Vagina (tissue), 2 donors: Measurements from ENCODE around the gene DHFR.

Experiments
- CTCF ChIP-seq, 3 experiments: fragments of 450-650 bp in 2 of 3; fragments of 200-600 bp in 1 of 3; sonication (generic) in 1 of 3; IDR thresholded peaks; one replicate each; pipeline ENCODE4 v1.5.1; 2017 to 2019; ENCODE audit warnings: antibody characterized with exemption in 3 of 3, mild to moderate bottlenecking in 2 of 3, moderate library complexity in 2 of 3
- POLR2AphosphoS5 ChIP-seq, 2 donors: sonication (generic); formaldehyde crosslinking; IDR thresholded peaks; one replicate each; pipeline ENCODE4 v1.9.0; 2017; ENCODE audit warnings: antibody characterized with exemption in 2 of 2, mild to moderate bottlenecking in 2 of 2, low read depth in 1 of 2; ENCODE audit not compliant: insufficient read depth in 1 of 2

DNA sequence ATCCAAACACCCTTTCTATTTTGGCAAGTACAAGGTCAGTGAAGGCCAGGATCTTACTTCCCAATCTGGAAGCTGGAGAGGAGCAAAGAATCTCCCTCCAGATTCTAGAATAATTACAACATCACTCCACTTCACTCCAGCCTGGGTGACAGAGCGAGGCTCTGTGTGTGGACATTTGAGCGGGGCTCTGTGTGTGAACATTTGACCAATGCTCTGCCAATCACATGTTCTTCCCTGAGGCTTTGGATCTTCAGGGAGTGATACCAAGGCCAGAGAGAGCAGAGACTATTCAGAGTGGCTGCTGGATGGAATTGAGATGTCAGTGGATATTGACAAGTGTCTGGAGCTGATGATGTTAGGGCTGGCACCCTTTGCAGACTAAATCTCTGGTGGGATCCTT, 60.0 kb downstream of the DHFR start:
- TF ChIP-seq CTCF (IDR thresholded peaks at IDR 0.05): no peak
- TF ChIP-seq POLR2AphosphoS5 (IDR thresholded peaks at IDR 0.05; ENCODE audit: insufficient read depth in 1 of 2, low read depth in 1 of 2): no peak
